Spleen (tissue), 11 donors: ENCODE data around the gene KDM3B. TPM values are rescaled to one million over a fixed set of nuclear protein-coding genes. Genes with fewer than 3 reads are reported as not detected.

Experiments
- DNase-seq: peaks from one replicate; pipeline ENCODE4 v3.0.0-alpha.2; 2020
- H3K27ac ChIP-seq, 8 donors: fragments of 200-600 bp; sonication (generic) in 7 of 8; 1 replicate in 4 of 8; 2 replicates in 4 of 8; pipeline versions ENCODE4 v1.5.0 to v1.8.0; 2016 to 2021; ENCODE audit warnings: inconsistent platforms in 4 of 8, mild to moderate bottlenecking in 4 of 8, moderate library complexity in 1 of 8
- H3K27me3 ChIP-seq, 7 donors: fragments of 200-600 bp; sonication (generic) in 6 of 7; replicated peaks in 1 of 7; 1 replicate in 4 of 7; 2 replicates in 3 of 7; pipeline versions ENCODE4 v1.5.0 to v1.8.0; 2016 to 2021; ENCODE audit warnings: inconsistent platforms in 3 of 7, mild to moderate bottlenecking in 1 of 7
- H3K36me3 ChIP-seq, 6 donors: fragments of 200-600 bp; sonication (generic) in 5 of 6; 1 replicate in 4 of 6; 2 replicates in 2 of 6; pipeline versions ENCODE4 v1.5.0 to v1.8.0; 2016 to 2021; ENCODE audit warnings: inconsistent platforms in 2 of 6
- H3K4me1 ChIP-seq, 6 donors: fragments of 200-600 bp; sonication (generic) in 5 of 6; 1 replicate in 3 of 6; 2 replicates in 3 of 6; pipeline versions ENCODE4 v1.5.0 to v1.8.0; 2016 to 2021; ENCODE audit warnings: inconsistent platforms in 3 of 6
- H3K4me3 ChIP-seq, 8 donors: fragments of 200-600 bp; sonication (generic) in 7 of 8; 1 replicate in 4 of 8; 2 replicates in 4 of 8; pipeline versions ENCODE4 v1.5.0 to v1.8.0; 2016 to 2021; ENCODE audit warnings: inconsistent platforms in 4 of 8, mild to moderate bottlenecking in 4 of 8, moderate library complexity in 2 of 8
- H3K9me3 ChIP-seq, 8 donors: fragments of 200-600 bp; sonication (generic) in 7 of 8; 1 replicate in 4 of 8; 2 replicates in 4 of 8; pipeline versions ENCODE4 v1.5.0 to v1.8.0; 2016 to 2021; ENCODE audit warnings: inconsistent platforms in 4 of 8
- CTCF ChIP-seq, 11 experiments: fragments of 200-600 bp in 7 of 11; fragments of 450-650 bp in 4 of 11; sonication (generic) in 4 of 11; IDR thresholded peaks in 8 of 11; conservative IDR thresholded peaks in 3 of 11; 1 replicate in 7 of 11; 2 replicates in 4 of 11; pipeline versions ENCODE4 v1.4.0 to v1.8.0; 2016 to 2021; ENCODE audit warnings: antibody characterized with exemption in 11 of 11, inconsistent platforms in 4 of 11, mild to moderate bottlenecking in 1 of 11
- POLR2A ChIP-seq, 3 donors: fragments of 450-650 bp; IDR thresholded peaks; one replicate each; pipeline ENCODE4 v1.5.1; 2017; ENCODE audit warnings: antibody characterized with exemption in 3 of 3, mild to moderate bottlenecking in 1 of 3
- POLR2AphosphoS5 ChIP-seq, 3 donors: sonication (generic); formaldehyde crosslinking; IDR thresholded peaks; one replicate each; pipeline ENCODE4 v1.5.1; 2017; ENCODE audit warnings: antibody characterized with exemption in 3 of 3
- WGBS, 5 donors: extraction: QIAGEN DNeasy Blood & Tissue Kit in 3 of 5; methylation state at CpG; one replicate each; pipeline versions ENCODE4 v1.1.5 to v1.1.7; 2013 to 2018; 5-methylcytosine and 5-hydroxymethylcytosine counted together
- intact Hi-C: fragments of 100-400 bp; cut with DNase I; formaldehyde crosslinking; loops from one replicate; pipeline ENCODE4 v1.15.0; 2023; ENCODE audit warnings: low total_unique reads
- polyA plus RNA-seq, 3 donors: library from polyadenylated mRNA; stranded (reverse); fragments of 200-250 nt; gene quantifications; one replicate each; pipeline ENCODE4 v1.2.1, GENCODE V29; 2013
- total RNA-seq, 7 donors: library from RNA; depleted of rRNA in 3 of 7; stranded (reverse); fragments of >200 nt in 3 of 7; fragmentation: NEBNext Ultra II Directional in 4 of 7; extraction: Animal tissue kit (Norgen Biotek cat#: 25700) in 4 of 7; gene quantifications; one replicate each; pipeline versions ENCODE4 v1.1.0 to v1.2.1, GENCODE V29; 2016 to 2021
- donor health status: healthy with polysubstance abuse.
- donor health status: DM: no; HTN: no; CAD: no; lungs with moderate emphysema.
- donor health status: DM: no; HTN: no; CAD: no.
- donor health status: Bipolar disorder and iron deficiency.
- donor health status: healthy.
- donor health status: DM: no; HTN: no; CAD: no.
- donor health status: DM: yes; HTN: yes; CAD: no.

The KDM3B gene
- total and polyA plus RNA-seq, 10 donors = 21.6 to 90.6 (median 75.1) TPM

- no peak for DNase-seq
- intact Hi-C loops = no loop called here
- Histone ChIP-seq H3K9me3 (peaks cover 0 to 9% (median 6%) of the 10 kb centered on the region in 8 donors), H3K27me3 (no peaks in the 10 kb centered on the region), H3K36me3 (peaks cover 0 to 45% (median 31%) of the 10 kb centered on the region in 6 donors), H3K4me3 (no peak overlapping the region), H3K27ac (peak overlapping the region in 1 of 8 donors; percentile 43), H3K4me1 (peaks cover 15 to 46% (median 20%) of the 10 kb centered on the region in 6 donors)
- no peak for TF ChIP-seq POLR2AphosphoS5 (IDR thresholded peaks at IDR 0.05)
Observed at GRCh38 chr5:138350563-138350890, 2.0 kb upstream of the KDM3B start.

- Histone ChIP-seq H3K9me3 (peaks cover 0 to 9% (median 6%) of the 10 kb centered on the region in 8 donors), H3K27me3 (no peaks in the 10 kb centered on the region), H3K4me1 (peaks cover 17 to 51% (median 25%) of the 10 kb centered on the region in 6 donors), H3K4me3 (no peak overlapping the region), H3K36me3 (peaks cover 0 to 40% (median 26%) of the 10 kb centered on the region in 6 donors), H3K27ac (peak overlapping the region in 1 of 8 donors; percentile 100)
- 89 to 92% (median 91%) methylated on average over 1 of the region's 1 CpG for WGBS, 5 donors
- DNase-seq = no peak
- TF ChIP-seq CTCF (IDR thresholded peaks at IDR 0.05 in 8 of 11, conservative IDR thresholded peaks at IDR 0.05 in 3 of 11) = no peak
- TF ChIP-seq POLR2A (IDR thresholded peaks at IDR 0.05) = no peak
- no peak for TF ChIP-seq POLR2AphosphoS5 (IDR thresholded peaks at IDR 0.05)
- intact Hi-C loops = no loop called here
Observed at GRCh38 chr5:138351056-138351455, 1.4 kb upstream of the KDM3B start.

GRCh38 chr5:138351517-138351916 is 968 bp upstream of the KDM3B start:
- Histone ChIP-seq H3K27me3 (no peaks in the 10 kb centered on the region), H3K4me1 (peaks cover 17 to 56% (median 29%) of the 10 kb centered on the region in 6 donors), H3K9me3 (peaks cover 0 to 9% (median 6%) of the 10 kb centered on the region in 8 donors), H3K36me3 (peaks cover 0 to 35% (median 21%) of the 10 kb centered on the region in 6 donors), H3K27ac (peak overlapping the region in 3 of 8 donors; percentile 100), H3K4me3 (no peak overlapping the region)
- intact Hi-C loops = no loop called here
- TF ChIP-seq CTCF (IDR thresholded peaks at IDR 0.05 in 8 of 11, conservative IDR thresholded peaks at IDR 0.05 in 3 of 11) (no peak), POLR2AphosphoS5 (IDR thresholded peaks at IDR 0.05) (no peak), POLR2A (IDR thresholded peaks at IDR 0.05) (no peak)
- no peak for DNase-seq

GRCh38 chr5:138352722-138353559 is 456 bp downstream of the KDM3B start:
- 0 to 1% (median 0%) methylated on average over 42 to 88 of the region's 88 CpGs for WGBS, 5 donors
- Histone ChIP-seq H3K36me3 (peaks cover 0 to 35% (median 7%) of the 10 kb centered on the region in 6 donors), H3K27me3 (no peaks in the 10 kb centered on the region), H3K27ac (peak overlapping the region; percentile 96 to 100 (median 99)), H3K4me1 (peaks cover 17 to 69% (median 36%) of the 10 kb centered on the region in 6 donors), H3K9me3 (peaks cover 0 to 9% (median 6%) of the 10 kb centered on the region in 8 donors), H3K4me3 (peak overlapping the region; percentile 81 to 96 (median 84))
- peak; percentile 94 for DNase-seq
- TF ChIP-seq POLR2A (IDR thresholded peaks at IDR 0.05) = no peak
- TF ChIP-seq CTCF (IDR thresholded peaks at IDR 0.05 in 8 of 11, conservative IDR thresholded peaks at IDR 0.05 in 3 of 11) = peak in 9 of 11 experiments; percentile 9 to 72 (median 33)
- peak; percentile 59 to 78 (median 71) for TF ChIP-seq POLR2AphosphoS5 (IDR thresholded peaks at IDR 0.05)
- intact Hi-C loops = no loop called here
